DND-41 (cell line): ENCODE measurements around the gene HTR1A.

Experiments used
- ATAC-seq: fragments of 200-7000 bp; cut with Tn5 transposase; 3 replicates; pipeline ENCODE4 v1.9.1; 2021; ENCODE audit warnings: low read depth; ENCODE audit not compliant: insufficient read depth
- DNase-seq: peaks from one replicate; pipeline ENCODE4 v3.0.0-alpha.2; 2020
- H2AFZ ChIP-seq: 2 replicates; pipeline ENCODE4 v1.6.0; 2012; ENCODE audit warnings: low read depth, low read length
- H3K27ac ChIP-seq: 2 replicates; pipeline ENCODE4 v1.5.1; 2012; ENCODE audit warnings: low read length, inconsistent platforms
- H3K27me3 ChIP-seq: fragments of 200-600 bp; sonication (generic); 2 replicates; pipeline ENCODE4 v1.6.0; 2012; ENCODE audit warnings: low read length, mild to moderate bottlenecking, inconsistent platforms; ENCODE audit not compliant: insufficient read depth, poor library complexity
- H3K36me3 ChIP-seq: 2 replicates; pipeline ENCODE4 v1.5.1; 2012; ENCODE audit warnings: low read length, inconsistent platforms; ENCODE audit not compliant: insufficient read depth
- H3K4me1 ChIP-seq: 2 replicates; pipeline ENCODE4 v1.5.1; 2012; ENCODE audit warnings: mild to moderate bottlenecking, low read length; ENCODE audit not compliant: insufficient read depth
- H3K4me2 ChIP-seq: 2 replicates; pipeline ENCODE4 v1.6.0; 2012; ENCODE audit warnings: mild to moderate bottlenecking, moderate library complexity, low read length, inconsistent platforms; ENCODE audit not compliant: insufficient read depth
- H3K4me3 ChIP-seq, 2 experiments: fragments of 200-600 bp in 1 of 2; shearing (Covaris generic) in 1 of 2; 2 replicates each; pipeline ENCODE4 v1.5.1; 2012 to 2016; ENCODE audit warnings: inconsistent platforms in 2 of 2, low read length in 2 of 2, mild to moderate bottlenecking in 2 of 2, low read depth in 1 of 2, moderate library complexity in 1 of 2
- H3K79me2 ChIP-seq: 2 replicates; pipeline ENCODE4 v1.6.0; 2012; ENCODE audit warnings: low read length, inconsistent platforms; ENCODE audit not compliant: insufficient read depth
- H3K9ac ChIP-seq: 2 replicates; pipeline ENCODE4 v1.6.0; 2012; ENCODE audit warnings: low read depth, mild to moderate bottlenecking, inconsistent platforms, low read length, moderate library complexity
- H3K9me3 ChIP-seq: 2 replicates; pipeline ENCODE4 v1.5.1; 2012; ENCODE audit warnings: low read length, moderate library complexity, mild to moderate bottlenecking, inconsistent platforms; ENCODE audit not compliant: insufficient read depth, severe bottlenecking
- H4K20me1 ChIP-seq: 2 replicates; pipeline ENCODE4 v1.6.0; 2012; ENCODE audit warnings: low read length; ENCODE audit not compliant: insufficient read depth
- EZH2 ChIP-seq: IDR thresholded peaks from 3 replicates; pipeline ENCODE4 v1.6.1; 2012; ENCODE audit warnings: borderline replicate concordance, low read depth, mild to moderate bottlenecking, moderate library complexity, low read length, inconsistent platforms; ENCODE audit not compliant: severe bottlenecking
- TF ChIP-seq, protein P1 (sequence below): IDR thresholded peaks from 2 replicates; pipeline ENCODE4 v1.5.1; 2012; ENCODE audit warnings: borderline replicate concordance, low read length, moderate library complexity, mild to moderate bottlenecking; ENCODE audit not compliant: poor library complexity, severe bottlenecking; ENCODE audit errors: extremely low read depth

Gene HTR1A

DNA sequence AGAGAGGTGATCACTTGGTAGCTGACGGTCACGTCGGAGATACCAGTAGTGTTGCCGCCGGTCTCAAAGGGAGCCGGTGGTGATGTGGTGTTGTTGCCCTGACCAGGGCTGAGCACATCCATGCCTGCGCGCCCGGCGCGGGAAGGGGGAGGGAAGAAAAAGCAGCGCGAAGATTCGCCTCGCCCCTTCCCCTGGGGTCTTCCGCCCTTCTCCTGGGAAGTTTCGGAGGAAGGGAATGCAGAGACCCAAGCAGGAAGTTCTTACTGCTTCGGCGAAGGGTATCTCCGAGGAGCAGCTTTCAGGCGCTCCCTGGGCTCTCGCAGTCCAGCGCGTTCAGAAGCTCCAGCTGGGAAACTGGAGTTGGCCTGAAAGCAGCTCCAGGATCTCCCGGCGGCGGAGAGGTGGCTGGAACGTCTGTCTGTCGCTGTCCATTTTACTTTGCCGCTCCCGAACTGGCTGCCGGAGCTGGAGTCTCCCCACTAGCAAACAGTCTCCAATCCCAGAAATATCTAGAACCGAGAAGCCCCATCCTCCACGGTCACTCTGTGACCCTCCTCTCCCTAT is 565 bp downstream of the HTR1A start:
- Histone ChIP-seq H3K9ac (no peak overlapping the region), H2AFZ (no peak overlapping the region), H3K27me3 (no peaks in the 10 kb centered on the region), H3K36me3 (no peaks in the 10 kb centered on the region), H3K4me3 (no peak overlapping the region), H4K20me1 (no peaks in the 10 kb centered on the region), H3K79me2 (no peaks in the 10 kb centered on the region), H3K27ac (no peak overlapping the region), H3K4me2 (no peak overlapping the region), H3K4me1 (no peaks in the 10 kb centered on the region), H3K9me3 (peaks cover 11% of the 10 kb centered on the region)
- DNase-seq, result no peak
- ATAC-seq, result no peak
- no peak for TF ChIP-seq EZH2
- TF ChIP-seq, protein P1, sequence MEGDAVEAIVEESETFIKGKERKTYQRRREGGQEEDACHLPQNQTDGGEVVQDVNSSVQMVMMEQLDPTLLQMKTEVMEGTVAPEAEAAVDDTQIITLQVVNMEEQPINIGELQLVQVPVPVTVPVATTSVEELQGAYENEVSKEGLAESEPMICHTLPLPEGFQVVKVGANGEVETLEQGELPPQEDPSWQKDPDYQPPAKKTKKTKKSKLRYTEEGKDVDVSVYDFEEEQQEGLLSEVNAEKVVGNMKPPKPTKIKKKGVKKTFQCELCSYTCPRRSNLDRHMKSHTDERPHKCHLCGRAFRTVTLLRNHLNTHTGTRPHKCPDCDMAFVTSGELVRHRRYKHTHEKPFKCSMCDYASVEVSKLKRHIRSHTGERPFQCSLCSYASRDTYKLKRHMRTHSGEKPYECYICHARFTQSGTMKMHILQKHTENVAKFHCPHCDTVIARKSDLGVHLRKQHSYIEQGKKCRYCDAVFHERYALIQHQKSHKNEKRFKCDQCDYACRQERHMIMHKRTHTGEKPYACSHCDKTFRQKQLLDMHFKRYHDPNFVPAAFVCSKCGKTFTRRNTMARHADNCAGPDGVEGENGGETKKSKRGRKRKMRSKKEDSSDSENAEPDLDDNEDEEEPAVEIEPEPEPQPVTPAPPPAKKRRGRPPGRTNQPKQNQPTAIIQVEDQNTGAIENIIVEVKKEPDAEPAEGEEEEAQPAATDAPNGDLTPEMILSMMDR, result no peak

DNA sequence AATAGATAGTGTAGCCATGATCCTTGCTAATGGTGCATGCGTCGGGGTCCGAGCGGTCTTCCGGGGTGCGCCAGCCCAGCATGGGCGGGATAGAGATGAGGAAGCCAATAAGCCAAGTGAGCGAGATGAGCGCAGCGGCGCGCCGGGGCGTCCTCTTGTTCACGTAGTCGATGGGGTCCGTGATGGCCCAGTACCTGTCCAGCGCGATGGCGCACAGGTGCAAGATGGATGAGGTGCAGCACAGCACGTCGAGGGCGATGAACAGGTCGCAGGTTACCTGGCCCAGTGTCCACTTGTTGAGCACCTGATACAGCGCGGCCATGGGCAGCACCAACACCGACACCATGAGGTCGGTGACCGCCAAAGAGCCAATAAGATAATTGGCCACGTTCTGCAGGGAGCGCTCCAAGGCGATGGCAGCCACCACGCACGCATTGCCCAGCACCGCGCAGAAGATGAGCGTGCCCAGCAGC is 1.1 kb downstream of the HTR1A start:
- H2AFZ ChIP-seq, result no peak overlapping the region
- H3K9me3 ChIP-seq, result peaks cover 11% of the 10 kb centered on the region
- no peak for ATAC-seq
- no peak overlapping the region for H3K9ac ChIP-seq
- no peak overlapping the region for H3K27ac ChIP-seq
- no peak overlapping the region for H3K4me3 ChIP-seq
- no peaks in the 10 kb centered on the region for H4K20me1 ChIP-seq
- no peaks in the 10 kb centered on the region for H3K4me1 ChIP-seq
- H3K36me3 ChIP-seq, result no peaks in the 10 kb centered on the region
- TF ChIP-seq, protein P1, result no peak
- TF ChIP-seq EZH2, result no peak
- no peaks in the 10 kb centered on the region for H3K27me3 ChIP-seq
- no peak overlapping the region for H3K4me2 ChIP-seq
- no peak for DNase-seq
- H3K79me2 ChIP-seq, result no peaks in the 10 kb centered on the region

DNA sequence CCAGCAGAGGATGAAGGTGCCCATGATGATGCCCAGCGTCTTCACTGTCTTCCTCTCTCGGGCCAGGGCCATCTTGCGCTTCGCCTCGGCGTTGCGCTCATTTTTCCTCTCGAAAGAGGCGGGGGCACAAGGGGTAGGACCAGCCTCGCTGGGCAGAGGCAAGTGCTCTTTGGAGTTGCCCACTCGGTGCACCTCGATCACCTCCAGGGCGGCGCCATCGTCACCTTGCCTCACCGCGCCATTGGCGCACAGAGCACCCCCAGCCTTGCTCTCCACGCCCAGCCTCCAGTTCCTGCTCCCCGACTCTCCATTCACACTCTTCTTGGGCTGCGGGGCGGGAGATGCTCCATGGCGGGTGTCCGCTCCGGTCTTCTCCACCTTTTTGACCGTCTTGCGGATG is 1.6 kb downstream of the HTR1A start:
- no peak overlapping the region for H3K4me2 ChIP-seq
- DNase-seq (no peak), ATAC-seq (no peak)
- H3K4me3 ChIP-seq, result no peak overlapping the region
- H2AFZ ChIP-seq, result no peak overlapping the region
- H3K79me2 ChIP-seq, result no peaks in the 10 kb centered on the region
- H3K27ac ChIP-seq, result no peak overlapping the region
- H4K20me1 ChIP-seq, result no peaks in the 10 kb centered on the region
- no peaks in the 10 kb centered on the region for H3K4me1 ChIP-seq
- H3K36me3 ChIP-seq, result no peaks in the 10 kb centered on the region
- no peak for TF ChIP-seq EZH2
- TF ChIP-seq, protein P1, result no peak
- no peaks in the 10 kb centered on the region for H3K27me3 ChIP-seq
- H3K9ac ChIP-seq, result no peak overlapping the region
- peaks cover 11% of the 10 kb centered on the region for H3K9me3 ChIP-seq
